HG03520 (cell line): Measurements from ENCODE around the gene CACNA1C.

Experiments used
- ATAC-seq: cut with Tn5 transposase; IDR thresholded peaks from one replicate; pipeline ENCODE4 v1.9.1; 2021; ENCODE audit warnings: mild to moderate bottlenecking, moderate library complexity; ENCODE audit not compliant: unreplicated experiment

The CACNA1C gene

DNA sequence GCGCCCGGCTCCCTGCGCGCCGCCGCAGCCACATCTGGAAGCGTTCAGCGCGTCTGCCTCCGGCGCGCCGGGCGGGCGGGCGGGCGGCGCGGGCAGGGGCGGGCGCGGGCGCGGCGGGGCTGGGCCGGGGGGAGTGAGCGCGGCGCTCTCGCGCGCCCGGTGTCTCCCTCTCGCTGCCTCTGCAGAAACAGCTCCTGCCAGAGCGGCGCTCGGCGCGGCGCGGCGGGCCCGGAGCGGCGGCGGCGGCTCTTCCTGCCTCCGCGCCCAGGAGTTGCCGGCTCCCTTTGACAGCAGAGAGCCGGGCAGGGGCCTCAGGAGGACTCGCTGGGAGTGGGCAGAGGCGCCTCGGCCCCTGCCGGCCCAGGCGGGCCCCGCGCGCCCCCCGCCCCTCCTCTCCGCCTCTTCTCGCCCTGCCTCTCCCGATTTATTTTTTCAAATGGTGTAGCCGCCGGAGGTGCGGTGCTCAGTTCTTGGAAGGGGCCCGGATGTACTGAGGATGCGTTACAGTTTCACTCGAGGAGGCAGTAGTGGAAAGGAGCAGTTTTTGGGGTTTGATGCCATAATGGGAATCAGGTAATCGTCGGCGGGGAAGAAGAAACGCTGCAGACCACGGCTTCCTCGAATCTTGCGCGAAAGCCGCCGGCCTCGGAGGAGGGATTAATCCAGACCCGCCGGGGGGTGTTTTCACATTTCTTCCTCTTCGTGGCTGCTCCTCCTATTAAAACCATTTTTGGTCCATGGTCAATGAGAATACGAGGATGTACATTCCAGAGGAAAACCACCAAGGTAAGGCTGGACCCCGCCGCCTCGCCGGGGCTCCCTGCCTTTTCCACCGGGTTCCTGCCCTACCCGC is at the start of gene CACNA1C:
Gene CACNA1C, plus strand, starts transcription at position 162 of the 853 bp plus-strand sequence. Its CDS starts 576 bp downstream, at position 738.
- ATAC-seq: no peak

DNA sequence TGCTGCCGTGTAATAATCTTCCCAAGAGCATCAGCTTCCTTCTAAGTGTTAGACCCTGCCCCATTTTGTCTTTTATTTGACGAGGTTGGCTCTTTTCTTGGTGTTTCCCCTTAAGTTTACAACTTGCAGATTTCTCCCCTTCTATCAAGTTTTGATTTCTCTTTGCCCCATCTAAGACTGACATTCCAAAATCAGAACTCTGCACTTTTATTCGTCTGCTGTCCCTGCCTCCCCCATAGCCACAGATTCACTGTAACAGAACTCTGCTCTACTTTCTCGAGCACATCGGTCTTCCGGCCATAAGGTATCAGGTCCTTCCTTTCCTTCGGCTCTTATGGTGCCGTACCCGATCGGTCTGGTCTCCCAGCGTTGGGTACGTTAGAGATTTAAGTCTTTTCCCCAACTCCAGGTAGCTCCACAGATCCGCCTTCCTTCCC is 49.1 kb upstream of the CACNA1C start:
- peak; percentile 10 for ATAC-seq

DNA sequence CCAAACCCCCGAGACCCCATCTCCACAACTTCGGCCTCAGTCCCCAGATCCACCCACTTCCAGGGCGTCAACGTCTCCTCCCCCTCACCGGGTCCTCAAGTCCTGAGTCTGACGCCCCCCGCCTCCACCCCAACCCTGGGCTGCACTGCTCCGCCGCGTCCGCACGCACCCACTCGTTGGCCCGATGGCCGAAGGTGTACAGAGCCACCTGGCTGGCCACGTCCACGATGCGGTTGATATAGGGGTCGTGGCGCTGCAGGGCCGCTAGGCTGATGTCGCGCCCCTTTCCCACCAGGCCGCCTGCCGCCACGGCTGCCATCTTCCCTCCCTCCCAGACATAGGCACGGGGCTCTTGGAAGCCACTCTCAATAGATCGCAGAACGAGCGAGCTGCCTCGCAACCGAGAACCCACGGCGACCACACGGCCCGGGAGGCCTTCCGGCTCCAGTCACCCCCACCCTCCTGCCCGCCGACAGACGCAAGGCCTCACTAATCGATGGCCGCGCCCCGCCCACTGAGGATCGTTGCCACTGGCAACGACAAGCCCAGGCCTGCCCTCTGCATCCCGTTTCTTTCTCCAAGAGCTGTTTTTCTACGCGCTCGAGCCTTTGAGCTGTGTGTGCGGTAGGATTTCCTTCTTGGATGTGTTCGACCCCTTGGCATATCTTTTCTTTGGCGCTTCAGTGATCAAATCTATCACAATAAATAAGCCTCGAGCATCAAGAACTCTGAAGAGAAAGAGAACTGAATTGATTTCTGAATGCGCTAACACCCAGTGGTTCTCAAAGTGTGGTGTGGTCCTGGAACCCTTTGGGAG is 48.5 kb upstream of the CACNA1C start, which contains the start of gene DCP1B:
Gene DCP1B, minus strand, starts transcription at position 345 of the 817 bp plus-strand sequence. Its CDS starts 26 bp downstream, at position 319.
- peak; percentile 87 for ATAC-seq

DNA sequence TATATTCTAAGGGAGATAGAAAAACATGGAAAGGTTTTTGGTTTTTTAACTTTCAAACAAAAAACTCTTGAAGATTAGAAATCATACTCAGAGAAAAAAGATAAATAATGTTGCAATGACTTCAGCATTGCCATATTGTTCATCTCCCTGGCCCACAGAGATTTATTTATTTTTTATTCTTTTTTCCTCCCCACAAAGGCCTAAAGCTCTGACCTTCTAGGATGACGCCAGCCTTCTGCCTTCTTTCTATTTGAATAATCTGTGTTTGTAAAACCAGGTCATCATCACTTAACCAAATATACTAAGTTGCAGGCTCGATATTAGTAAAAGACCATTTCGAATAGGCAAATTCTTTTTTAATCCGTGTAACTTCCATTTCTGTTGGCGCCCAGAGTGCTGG is 44.1 kb upstream of the CACNA1C start:
- no peak for ATAC-seq

DNA sequence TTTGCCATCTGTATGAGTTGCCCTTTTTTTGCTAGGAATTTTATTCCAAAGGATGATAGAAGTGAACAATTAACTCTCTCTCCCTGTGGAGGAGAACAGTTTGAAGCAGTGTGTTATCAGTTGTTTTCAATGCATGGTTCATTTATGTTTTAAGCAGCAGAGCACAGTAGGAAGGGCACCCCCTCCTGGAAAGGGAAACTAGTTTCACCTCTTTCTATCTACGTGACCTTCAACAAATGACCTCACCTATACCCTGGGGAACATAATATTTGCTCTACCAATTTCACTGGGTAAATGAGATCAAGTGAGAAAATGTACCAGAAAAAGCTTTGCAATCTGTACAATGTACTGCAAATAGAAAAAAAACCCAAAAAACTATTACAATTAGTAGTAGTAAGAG is 43.2 kb upstream of the CACNA1C start:
- no peak for ATAC-seq

DNA sequence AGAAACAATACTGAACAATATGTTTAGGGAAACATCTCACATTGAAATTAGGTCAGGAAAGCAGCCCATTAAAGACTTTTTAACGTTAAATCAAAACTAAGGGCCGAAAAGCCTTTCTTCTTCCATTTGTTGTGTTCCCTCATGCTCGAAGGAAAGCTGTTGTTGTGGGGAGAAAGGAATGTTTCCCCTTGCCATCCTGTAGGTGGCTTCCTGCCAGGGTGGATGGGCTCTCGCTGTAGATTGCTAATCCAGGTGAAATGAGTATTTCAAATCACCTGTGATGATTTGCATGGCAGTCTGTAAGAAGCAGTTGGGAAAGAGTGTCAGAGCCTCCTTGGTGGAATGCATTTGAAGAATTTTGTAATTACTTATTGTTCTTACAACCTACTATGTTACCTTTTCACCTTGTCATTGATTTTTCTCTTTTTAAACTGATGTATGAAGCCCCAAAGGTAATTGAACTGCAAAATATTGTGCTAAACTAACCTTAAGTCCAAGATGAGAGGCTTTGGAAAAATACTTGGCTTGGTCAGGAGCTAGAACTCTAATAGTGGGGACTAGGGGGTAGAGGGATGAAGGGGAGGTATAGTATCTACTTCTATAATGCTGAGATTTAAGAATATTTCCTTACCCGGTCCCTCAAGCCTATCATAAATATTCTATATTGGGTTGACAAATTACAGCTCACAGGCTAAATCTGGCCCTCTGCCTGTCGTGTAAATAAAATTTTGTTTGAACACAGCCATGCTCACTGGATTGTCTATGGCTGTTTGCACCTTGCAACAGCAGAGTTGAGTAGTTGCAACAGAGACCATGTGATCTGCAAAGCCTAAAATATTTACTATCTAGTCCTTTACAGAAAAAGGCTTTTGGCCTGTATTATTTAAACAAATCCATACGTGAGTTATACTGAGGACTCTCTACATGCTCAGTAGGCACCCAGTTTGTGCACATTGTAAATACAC is 40.9 kb upstream of the CACNA1C start:
- ATAC-seq: no peak

DNA sequence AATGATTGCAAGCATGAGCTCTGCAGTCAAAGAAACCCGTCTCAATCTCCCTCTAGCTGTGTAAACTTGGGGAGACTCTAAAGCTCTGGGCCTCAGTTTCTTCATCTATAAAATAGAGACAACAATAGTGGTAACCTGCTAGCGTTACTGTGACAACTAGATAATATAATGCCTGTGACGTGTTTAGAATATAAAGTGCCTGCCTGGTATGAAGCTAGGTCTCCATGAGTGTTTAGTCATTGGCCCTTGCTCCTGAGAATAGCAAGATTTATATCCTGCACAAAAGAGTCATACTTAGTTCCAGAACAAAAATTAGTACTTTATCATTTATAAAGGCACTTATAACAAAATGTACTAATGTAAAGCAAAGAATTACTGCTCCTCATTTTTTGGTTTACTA is 39.7 kb upstream of the CACNA1C start:
- no peak for ATAC-seq

DNA sequence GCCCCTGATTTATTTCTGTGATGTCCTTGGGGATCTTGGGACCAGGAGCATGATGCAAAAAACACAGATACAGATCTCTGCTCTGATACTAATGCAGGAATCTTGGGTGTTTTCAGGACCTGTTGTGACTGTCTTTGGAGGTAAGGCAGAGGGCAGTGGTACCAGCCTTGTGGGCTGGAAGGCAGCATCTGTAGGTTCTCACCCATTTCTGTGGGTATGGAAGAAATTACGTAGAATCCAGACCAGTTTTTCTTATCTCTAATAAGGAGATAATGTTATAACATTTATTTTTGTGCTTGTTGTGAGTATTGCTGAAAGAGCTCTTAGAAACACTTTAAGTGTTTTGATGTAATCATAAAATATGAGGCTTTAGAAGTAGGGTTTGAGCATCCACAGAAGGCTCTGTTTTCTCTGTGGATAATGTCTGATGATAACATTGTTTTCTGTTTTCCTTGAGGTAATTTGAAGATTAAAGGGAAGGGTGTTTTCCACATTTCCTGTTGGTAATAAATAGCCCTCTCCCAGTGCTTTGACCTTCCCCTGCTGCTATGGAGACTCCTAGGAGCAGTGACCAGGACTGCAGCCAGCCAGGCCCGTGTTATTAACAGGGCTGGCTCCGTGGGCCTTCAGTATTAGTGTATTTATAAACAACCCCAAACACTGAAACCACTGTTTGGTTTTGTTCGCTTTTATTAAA is 39.1 kb upstream of the CACNA1C start:
- ATAC-seq: no peak

DNA sequence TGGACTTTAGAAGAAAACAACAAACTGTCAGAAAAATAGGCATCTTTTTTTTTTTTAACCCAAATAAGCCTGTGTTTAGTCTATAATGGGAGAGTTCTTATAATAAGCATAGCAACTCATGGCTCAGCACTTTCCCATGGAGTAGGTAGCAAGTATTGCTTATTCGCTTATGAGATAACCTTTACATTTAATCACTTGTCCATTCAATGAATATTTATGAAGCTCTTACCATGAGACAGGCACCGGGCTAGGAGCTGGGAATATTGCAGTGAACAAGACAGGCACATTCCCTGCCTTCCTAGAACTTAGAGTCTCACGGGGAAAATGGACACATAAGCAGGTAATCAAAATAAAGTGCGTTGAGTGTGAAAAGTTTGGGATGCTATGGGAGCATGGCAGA is 38.6 kb upstream of the CACNA1C start:
- ATAC-seq: no peak

DNA sequence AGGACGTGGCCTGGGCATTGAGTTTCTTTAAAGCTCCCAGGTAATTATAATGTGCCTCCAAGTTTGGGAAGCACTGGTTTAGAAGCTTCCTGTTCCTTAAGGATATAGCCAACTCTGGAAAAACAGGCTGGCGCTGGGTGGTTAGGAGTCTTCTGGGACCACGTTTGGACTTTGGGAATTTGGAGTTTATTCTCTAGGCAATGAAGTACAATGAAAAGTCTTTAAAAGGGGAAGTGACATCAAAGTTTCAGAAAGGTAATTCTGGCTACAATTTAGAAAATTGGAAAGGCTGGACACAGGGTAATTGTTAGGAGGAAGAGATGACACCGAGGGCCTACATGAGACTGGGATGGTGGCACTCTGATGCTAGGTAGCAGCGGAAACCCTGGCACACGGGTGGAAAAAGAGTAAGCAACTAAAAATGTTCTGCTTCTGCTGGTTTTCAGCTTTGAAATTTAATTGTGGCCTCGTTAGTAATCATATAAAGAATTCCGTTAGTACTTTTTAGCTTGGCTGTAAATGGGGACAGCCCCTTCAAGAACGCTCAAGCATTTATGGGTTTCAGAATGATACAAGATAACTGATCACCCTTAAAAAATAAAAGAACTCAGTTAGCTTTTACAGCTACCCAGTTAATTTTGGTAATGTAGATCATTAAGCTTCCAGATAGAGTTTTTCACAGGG is 35.8 kb upstream of the CACNA1C start:
- ATAC-seq: no peak

DNA sequence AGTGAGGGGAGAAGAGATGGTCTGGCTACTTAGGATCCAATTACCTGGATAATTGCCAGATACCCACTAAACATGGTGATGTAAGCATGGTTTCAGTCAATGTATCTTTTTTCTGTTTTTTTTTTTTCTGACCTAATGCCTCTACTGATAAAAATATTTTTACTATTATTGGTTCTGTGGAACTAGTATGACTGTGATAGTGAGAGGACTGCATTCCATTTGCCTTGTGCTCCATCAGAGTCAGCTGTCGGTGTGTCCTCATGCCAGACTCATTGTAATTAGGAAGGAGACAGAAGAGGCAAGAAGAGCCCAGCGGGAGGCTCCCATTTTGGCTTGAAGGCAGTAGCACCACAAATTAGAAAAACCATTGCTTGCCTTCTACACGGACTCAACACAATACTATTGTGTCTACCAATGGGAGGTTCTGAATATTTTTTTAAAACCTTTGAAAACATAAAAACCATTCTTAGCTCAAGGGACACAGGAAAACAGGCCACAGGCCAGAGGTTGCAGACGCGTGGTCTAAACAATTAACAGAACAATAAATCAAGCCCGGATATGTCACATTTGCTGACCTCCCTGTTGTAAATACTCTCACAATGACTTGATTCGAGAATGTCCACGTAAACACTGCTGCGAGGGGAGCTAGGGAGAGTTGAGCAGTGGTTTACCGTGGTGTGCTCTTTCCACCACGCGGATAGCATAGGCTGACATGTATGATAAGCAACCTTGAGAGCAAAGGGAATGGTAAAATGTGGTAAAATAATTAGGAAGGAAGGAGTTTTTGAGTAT is 35.0 kb upstream of the CACNA1C start:
- ATAC-seq: no peak

DNA sequence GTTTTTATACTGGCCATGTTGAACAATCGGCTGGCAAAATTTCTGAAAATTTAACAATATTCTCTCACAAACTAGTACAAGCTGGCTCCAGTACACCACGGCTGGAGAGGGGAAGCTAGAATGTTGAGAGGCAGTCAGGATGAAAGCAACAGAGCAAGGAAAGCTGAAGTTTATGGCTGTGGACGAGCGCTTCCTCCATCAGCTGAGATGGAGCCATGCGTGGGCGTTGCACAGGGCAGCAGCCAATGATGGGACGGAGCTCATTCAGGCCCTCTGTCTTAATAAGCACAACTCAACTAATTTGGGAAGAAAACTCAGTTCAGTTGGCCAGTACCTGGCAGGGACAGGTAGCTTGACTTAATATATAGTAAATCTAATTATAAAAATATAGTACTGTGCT is 34.4 kb upstream of the CACNA1C start:
- no peak for ATAC-seq

DNA sequence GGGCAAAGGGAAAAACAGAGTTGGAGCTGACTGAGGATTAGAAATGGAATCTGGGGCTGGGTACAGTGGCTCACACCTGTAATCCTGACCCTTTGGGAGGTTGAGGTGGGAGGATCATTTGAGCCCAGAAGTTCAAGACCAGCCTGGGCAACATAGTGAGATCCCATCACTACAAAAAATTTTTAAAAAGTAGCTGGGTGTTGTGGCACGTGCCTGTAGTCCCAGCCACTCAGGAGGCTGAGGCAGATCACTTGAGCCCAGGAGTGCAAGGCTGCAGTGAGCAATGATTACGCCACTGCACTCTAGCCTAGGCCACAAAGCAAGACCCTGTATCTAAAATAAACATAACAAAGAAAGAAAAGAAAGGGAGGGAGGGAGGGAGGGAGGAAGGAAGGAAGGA is 33.7 kb upstream of the CACNA1C start:
- no peak for ATAC-seq

DNA sequence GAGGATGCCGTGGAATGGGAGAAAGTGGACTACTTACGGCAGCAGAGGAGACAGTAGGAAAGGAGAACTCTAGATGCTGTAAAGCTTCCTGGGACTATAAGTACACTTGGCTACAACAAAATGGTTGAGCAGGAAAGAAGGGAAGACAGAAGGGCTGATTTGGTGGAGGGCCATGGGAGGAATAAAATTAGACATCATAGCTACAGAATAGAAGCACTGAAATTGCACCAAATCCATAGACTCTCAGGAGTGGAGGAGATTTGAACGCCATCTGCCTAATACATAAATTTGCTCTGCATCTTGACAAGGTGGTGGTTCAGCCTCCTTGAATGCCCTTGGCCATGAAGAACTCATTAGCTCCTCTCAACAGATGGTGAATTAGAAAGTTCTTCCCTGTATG is 32.3 kb upstream of the CACNA1C start:
- no peak for ATAC-seq

DNA sequence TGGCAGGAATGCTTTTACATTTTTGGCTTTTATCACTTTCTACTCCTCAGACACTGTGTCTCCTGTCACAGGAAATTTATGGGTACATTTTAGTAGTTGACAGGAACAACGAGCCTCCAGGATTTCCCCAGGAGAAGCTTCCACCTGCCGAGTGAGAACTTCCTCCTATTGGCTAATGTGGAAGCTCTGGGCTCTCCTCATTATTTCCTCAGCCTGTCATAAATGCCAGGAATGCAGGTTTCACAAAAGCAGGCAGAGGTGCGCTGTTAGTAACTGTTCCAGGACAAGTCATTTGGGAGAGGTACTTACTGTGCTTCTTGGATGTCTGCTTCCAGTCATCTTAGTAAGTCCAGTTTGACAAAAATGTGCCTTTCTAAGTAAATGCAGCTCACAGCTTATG is 29.4 kb upstream of the CACNA1C start:
- no peak for ATAC-seq

DNA sequence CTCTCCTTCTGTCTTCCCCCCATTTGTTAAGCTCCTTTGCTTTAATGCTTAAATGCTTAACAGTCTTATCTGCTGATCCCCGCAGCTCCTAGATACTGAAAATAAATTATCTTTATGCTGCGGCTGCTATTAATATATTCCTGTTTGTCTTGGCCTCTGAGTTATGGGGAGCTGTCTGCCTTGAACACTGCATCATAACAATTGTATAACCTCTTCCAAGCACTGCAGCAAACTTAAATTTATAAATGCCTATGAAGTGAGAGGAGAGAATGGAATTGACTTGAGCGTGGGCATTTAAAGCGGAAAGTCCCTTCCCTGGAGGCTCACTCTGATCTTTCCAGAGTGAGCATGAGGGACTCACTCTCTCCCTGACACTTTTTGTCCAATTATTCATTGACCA is 25.4 kb upstream of the CACNA1C start:
- no peak for ATAC-seq

DNA sequence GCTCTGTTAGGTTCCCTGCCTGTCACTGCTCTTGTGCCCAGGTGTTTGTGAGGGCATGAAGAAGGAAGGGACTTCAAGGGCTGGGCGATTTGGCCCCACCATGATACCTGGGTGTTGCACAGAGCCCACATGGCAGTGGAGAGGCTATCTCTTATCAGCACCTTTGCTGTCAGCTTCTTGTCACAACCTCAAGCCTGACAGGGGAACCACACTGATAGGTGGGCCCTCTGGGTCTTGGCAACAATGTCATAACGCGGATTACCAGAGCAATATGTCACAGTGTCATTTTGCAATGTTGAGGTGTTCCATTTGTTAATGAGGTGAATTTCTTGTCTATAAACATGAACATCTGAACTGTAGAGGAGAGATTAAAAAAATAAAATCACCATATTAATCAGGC is 22.9 kb upstream of the CACNA1C start:
- ATAC-seq: no peak

DNA sequence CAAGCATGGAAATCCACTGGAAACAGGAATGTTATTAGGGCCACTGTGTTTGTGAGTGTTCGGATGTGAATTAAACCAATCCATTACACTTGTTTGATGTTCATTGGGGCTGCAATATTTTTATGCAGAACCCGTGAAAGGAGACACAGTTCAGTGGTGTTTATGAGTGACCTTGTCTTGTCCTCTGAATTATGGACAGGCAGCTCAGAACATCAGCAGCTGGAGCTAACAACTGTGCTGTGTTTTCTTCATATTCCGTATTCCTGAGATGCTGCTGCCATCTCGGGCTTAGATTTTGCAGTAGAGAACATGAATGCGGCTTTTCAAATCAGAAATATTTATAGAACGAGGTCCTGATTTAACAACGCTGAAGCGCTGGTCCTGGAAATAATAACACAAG is 20.3 kb upstream of the CACNA1C start:
- no peak for ATAC-seq
